LNCaP clone FGC (cell line): Measurements from ENCODE around the gene COL6A5.
"Not testable (repeated sequence)": the region's sequence is repeated elsewhere in the genome, so short reads cannot be mapped to it uniquely, and the experiment has no call there.

Experiments
- DNase-seq: peaks from one replicate; pipeline ENCODE4 v3.0.0-alpha.2; 2011; ENCODE audit warnings: low read depth
- H3K4me3 ChIP-seq: 2 replicates; pipeline ENCODE4 v1.5.1; 2011; ENCODE audit warnings: mild to moderate bottlenecking, low read depth, low read length, control low read depth
- CTCF ChIP-seq: IDR thresholded peaks from 2 replicates; pipeline ENCODE4 v1.5.1; 2012; ENCODE audit warnings: mild to moderate bottlenecking; ENCODE audit not compliant: control insufficient read depth, insufficient read depth; ENCODE audit errors: extremely low read depth

COL6A5 gene

GRCh38 chr3:130423064-130423463, 77.6 kb downstream of the COL6A5 start:
- DNase-seq, result no peak
- TF ChIP-seq CTCF, result no peak
- no peak overlapping the region for H3K4me3 ChIP-seq

GRCh38 chr3:130424837-130425236, 79.4 kb downstream of the COL6A5 start:
- no peak for TF ChIP-seq CTCF
- H3K4me3 ChIP-seq, result no peak overlapping the region
- DNase-seq, result no peak

- TF ChIP-seq CTCF, result no peak
- no peak overlapping the region for H3K4me3 ChIP-seq
- no peak for DNase-seq
Observed at GRCh38 chr3:130425484-130425883, 80.0 kb downstream of the COL6A5 start.

GRCh38 chr3:130426206-130426605, 80.7 kb downstream of the COL6A5 start:
- DNase-seq, result no peak
- no peak overlapping the region for H3K4me3 ChIP-seq
- TF ChIP-seq CTCF, result no peak

- H3K4me3 ChIP-seq, result no peak overlapping the region
- no peak for DNase-seq
- no peak for TF ChIP-seq CTCF
Observed at GRCh38 chr3:130428871-130429712, 83.6 kb downstream of the COL6A5 start.

- no peak for TF ChIP-seq CTCF
- no peak overlapping the region for H3K4me3 ChIP-seq
- DNase-seq, result no peak
Observed at GRCh38 chr3:130429713-130430023, 84.2 kb downstream of the COL6A5 start.

GRCh38 chr3:130430266-130430665, 84.8 kb downstream of the COL6A5 start:
- no peak for TF ChIP-seq CTCF
- no peak overlapping the region for H3K4me3 ChIP-seq
- DNase-seq, result no peak

GRCh38 chr3:130432086-130432485, 86.6 kb downstream of the COL6A5 start:
- DNase-seq, H3K4me3 ChIP-seq: not testable (repeated sequence)
